Neural progenitor cell (in vitro differentiated cells): ENCODE measurements around the gene ULK4.

Experiments
- CTCF ChIP-seq: fragments of 200-600 bp; sonication (generic); IDR thresholded peaks from 2 replicates; pipeline ENCODE4 v1.5.1; 2017; ENCODE audit warnings: antibody characterized with exemption, mild to moderate bottlenecking
- EZH2 ChIP-seq: fragments of 200-600 bp; sonication (generic); IDR thresholded peaks from 2 replicates; pipeline ENCODE4 v1.6.1; 2017; ENCODE audit warnings: antibody characterized with exemption, mild to moderate bottlenecking, moderate library complexity
- EZH2phosphoT487 ChIP-seq: fragments of 200-600 bp; sonication (generic); IDR thresholded peaks from 2 replicates; pipeline ENCODE4 v1.6.1; 2017; ENCODE audit warnings: antibody characterized with exemption

DNA sequence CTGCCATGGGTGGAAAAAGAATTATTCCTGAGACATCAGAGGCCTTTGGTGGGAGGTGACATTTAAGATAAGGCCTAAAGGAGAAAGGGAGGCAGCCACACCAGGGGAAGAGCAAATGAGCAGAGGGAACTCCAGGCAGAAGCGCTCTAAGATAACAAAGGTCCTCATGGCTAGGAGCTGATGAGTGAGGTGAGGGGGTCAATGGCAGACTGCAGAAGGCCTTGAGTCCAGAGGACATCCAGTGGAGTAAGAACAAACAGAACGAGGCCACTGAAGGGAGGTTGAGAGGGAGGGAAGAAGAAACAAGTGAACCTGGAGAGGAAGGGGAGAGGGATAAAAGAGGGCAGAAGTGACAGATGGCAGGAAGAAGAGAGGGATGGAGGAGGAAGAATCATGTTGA lies 665.3 kb downstream of the ULK4 start:
- TF ChIP-seq CTCF = no peak
- TF ChIP-seq EZH2 = no peak
- no peak for TF ChIP-seq EZH2phosphoT487
